ENCODE measurements around the gene SETD7. TPM values are rescaled to one million over a fixed set of nuclear protein-coding genes. Genes with fewer than 3 reads are reported as not detected.

SETD7 gene
- total and polyA plus RNA-seq, 2 donors (not counting 1 experiment from before 2014, with no cell fraction given): 5.1 to 13.0 TPM

GRCh38 chr4:139501117-139501516, 54.9 kb downstream of the SETD7 start:
- POLR2A ChIA-PET: no interaction called here
- intact Hi-C loops (cut with micrococcal nuclease): no loop called here
- no peak for ATAC-seq (ENCODE audit: low read depth)

DNA sequence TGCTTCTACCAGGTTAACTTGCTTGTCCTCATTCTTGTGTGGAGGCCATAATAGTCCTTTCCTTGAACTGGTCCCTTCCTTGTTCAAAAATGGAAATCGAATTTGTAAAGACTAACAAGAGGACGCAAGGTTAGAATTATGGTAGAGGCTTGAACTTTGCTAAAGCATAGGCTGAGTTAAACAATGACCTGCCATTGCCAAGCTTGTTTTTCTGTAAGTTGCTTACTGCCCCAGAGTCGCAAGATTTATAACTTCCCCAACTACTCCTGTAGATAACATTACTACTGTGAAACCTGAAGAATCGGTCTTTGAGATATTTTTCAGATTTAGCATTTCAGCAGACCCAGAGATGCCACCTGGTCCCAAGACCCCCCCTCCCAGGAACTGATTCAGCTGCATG, 56.8 kb downstream of the SETD7 start:
- POLR2A ChIA-PET: no interaction called here
- DNase-seq: no peak

More at GRCh38 chr4:139501117-139501516, 54.9 kb downstream of the SETD7 start:
- DNase-seq: no peak
- Mint-ChIP-seq H3K27ac (no peak overlapping the region), H3K27me3 (no peaks in the 10 kb centered on the region), H3K4me3 (no peak overlapping the region), H3K4me1 (no peaks in the 10 kb centered on the region), H3K9me3 (ENCODE audit: insufficient read depth) (no peaks in the 10 kb centered on the region)
- no peaks in the 10 kb centered on the region for H4K20me1 ChIP-seq (ENCODE audit: control insufficient read depth, insufficient read depth, low read length, poor library complexity, severe bottlenecking)
- no peaks in the 10 kb centered on the region for H3K27me3 ChIP-seq (replicated peaks in 1 of 4; ENCODE audit: control extremely low read depth in 1 of 4, control insufficient read depth in 3 of 4, insufficient read depth in 4 of 4, low read length in 3 of 4)
- no peak overlapping the region for H3K4me2 ChIP-seq (replicated peaks; ENCODE audit: low read depth, low read length, poor library complexity, severe bottlenecking)
- no peak overlapping the region for H3K9ac ChIP-seq (ENCODE audit: low read length)
- TF ChIP-seq CTCF (IDR thresholded peaks at IDR 0.05): no peak
- TF ChIP-seq EZH2 (IDR thresholded peaks at IDR 0.05; ENCODE audit: borderline replicate concordance, insufficient read depth, low read depth, low read length, poor library complexity, severe bottlenecking): no peak
- no peak overlapping the region for H3K4me3 ChIP-seq (ENCODE audit: control extremely low read depth in 1 of 5, extremely low read depth in 1 of 5, insufficient read depth in 1 of 5, low read depth in 2 of 5, low read length in 4 of 5)
- no peaks in the 10 kb centered on the region for H3K36me3 ChIP-seq (replicated peaks in 1 of 2; ENCODE audit: control extremely low read depth in 1 of 2, control insufficient read depth in 1 of 2, extremely low read depth in 1 of 2, insufficient read depth in 2 of 2, low read length in 1 of 2)
- CTCF ChIA-PET: interaction anchor here (0.7 to 1.8 kb wide), 5 partner anchors 10 to 471 kb away, joined by 3 to 6 read pairs (median 4); no protein-coding TSS in a partner anchor
- H3K27ac ChIP-seq (ENCODE audit: low read length in 2 of 2): no peak overlapping the region
- H3K79me2 ChIP-seq (ENCODE audit: control insufficient read depth, insufficient read depth, low read length): no peaks in the 10 kb centered on the region
- no peak overlapping the region for H2AFZ ChIP-seq (ENCODE audit: insufficient read depth, low read depth, low read length, poor library complexity, severe bottlenecking)
- peaks cover 0 to 4% (median 0%) of the 10 kb centered on the region in 3 donors for H3K9me3 ChIP-seq (ENCODE audit: control extremely low read depth in 1 of 3, control insufficient read depth in 2 of 3, insufficient read depth in 1 of 3, low read length in 2 of 3)
- no peaks in the 10 kb centered on the region for H3K4me1 ChIP-seq (ENCODE audit: control insufficient read depth in 2 of 2, insufficient read depth in 2 of 2, low read length in 2 of 2)
- 92% methylated on average over 2 of the region's 3 CpGs for WGBS (ENCODE audit: insufficient coverage)

More for the DNA sequence above, 56.8 kb downstream of the SETD7 start:
- Histone ChIP-seq H4K20me1 (ENCODE audit: control insufficient read depth, insufficient read depth, low read length, poor library complexity, severe bottlenecking) (no peaks in the 10 kb centered on the region), H3K4me3 (ENCODE audit: control extremely low read depth in 1 of 5, extremely low read depth in 1 of 5, insufficient read depth in 1 of 5, low read depth in 2 of 5, low read length in 4 of 5) (no peak overlapping the region), H2AFZ (ENCODE audit: insufficient read depth, low read depth, low read length, poor library complexity, severe bottlenecking) (no peak overlapping the region), H3K79me2 (ENCODE audit: control insufficient read depth, insufficient read depth, low read length) (no peaks in the 10 kb centered on the region), H3K4me2 (replicated peaks; ENCODE audit: low read depth, low read length, poor library complexity, severe bottlenecking) (no peak overlapping the region), H3K27ac (ENCODE audit: low read length in 2 of 2) (no peak overlapping the region), H3K9ac (ENCODE audit: low read length) (no peak overlapping the region), H3K36me3 (replicated peaks in 1 of 2; ENCODE audit: control extremely low read depth in 1 of 2, control insufficient read depth in 1 of 2, extremely low read depth in 1 of 2, insufficient read depth in 2 of 2, low read length in 1 of 2) (no peaks in the 10 kb centered on the region), H3K4me1 (ENCODE audit: control insufficient read depth in 2 of 2, insufficient read depth in 2 of 2, low read length in 2 of 2) (no peaks in the 10 kb centered on the region), H3K27me3 (replicated peaks in 1 of 4; ENCODE audit: control extremely low read depth in 1 of 4, control insufficient read depth in 3 of 4, insufficient read depth in 4 of 4, low read length in 3 of 4) (no peaks in the 10 kb centered on the region), H3K9me3 (ENCODE audit: control extremely low read depth in 1 of 3, control insufficient read depth in 2 of 3, insufficient read depth in 1 of 3, low read length in 2 of 3) (peaks cover 0 to 4% (median 0%) of the 10 kb centered on the region in 3 donors)
- Mint-ChIP-seq H3K9me3 (ENCODE audit: insufficient read depth) (no peaks in the 10 kb centered on the region), H3K4me3 (no peak overlapping the region), H3K4me1 (no peaks in the 10 kb centered on the region), H3K27ac (no peak overlapping the region), H3K27me3 (no peaks in the 10 kb centered on the region)
- CTCF ChIA-PET: no interaction called here
- TF ChIP-seq EZH2 (IDR thresholded peaks at IDR 0.05; ENCODE audit: borderline replicate concordance, insufficient read depth, low read depth, low read length, poor library complexity, severe bottlenecking): no peak
- no peak for TF ChIP-seq CTCF (IDR thresholded peaks at IDR 0.05)
- WGBS (ENCODE audit: insufficient coverage): 17% methylated on average over 1 of the region's 4 CpGs
- no peak for ATAC-seq (ENCODE audit: low read depth)
- intact Hi-C loops (cut with micrococcal nuclease): no loop called here

Measured in B cell (primary cell).